SK-N-MC (cell line): ENCODE results near the gene BBLN.

Experiments used
- EZH2 ChIP-seq: fragments of 200-600 bp; sonication (generic); IDR thresholded peaks from one replicate; pipeline ENCODE4 v1.6.1; 2017; ENCODE audit warnings: antibody characterized with exemption
- FOXP2 ChIP-seq: optimal IDR thresholded peaks from 2 replicates; pipeline ENCODE3; 2011; ENCODE audit warnings: mild to moderate bottlenecking, moderate library complexity; ENCODE audit not compliant: insufficient read depth; ENCODE audit errors: extremely low read length, control extremely low read depth
- POLR2AphosphoS5 ChIP-seq: IDR thresholded peaks from 2 replicates; pipeline ENCODE4 v1.6.1; 2012; ENCODE audit warnings: mild to moderate bottlenecking, low read depth, low read length, borderline replicate concordance

GRCh38 chr9:128168731-128169308 is 8.8 kb downstream of the BBLN start:
- TF ChIP-seq POLR2AphosphoS5, result no peak
- no peak for TF ChIP-seq EZH2
- TF ChIP-seq FOXP2, result no peak
